ENCODE results near the gene OPA3.

OPA3 gene

GRCh38 chr19:45601524-45602374 is 17.1 kb upstream of the OPA3 start, which contains the start of gene GPR4:
TSS of gene GPR4 (minus strand) at chr19:45602212. CDS start at chr19:45591866, 10,346 bp downstream.
- TF ChIP-seq, protein P1, sequence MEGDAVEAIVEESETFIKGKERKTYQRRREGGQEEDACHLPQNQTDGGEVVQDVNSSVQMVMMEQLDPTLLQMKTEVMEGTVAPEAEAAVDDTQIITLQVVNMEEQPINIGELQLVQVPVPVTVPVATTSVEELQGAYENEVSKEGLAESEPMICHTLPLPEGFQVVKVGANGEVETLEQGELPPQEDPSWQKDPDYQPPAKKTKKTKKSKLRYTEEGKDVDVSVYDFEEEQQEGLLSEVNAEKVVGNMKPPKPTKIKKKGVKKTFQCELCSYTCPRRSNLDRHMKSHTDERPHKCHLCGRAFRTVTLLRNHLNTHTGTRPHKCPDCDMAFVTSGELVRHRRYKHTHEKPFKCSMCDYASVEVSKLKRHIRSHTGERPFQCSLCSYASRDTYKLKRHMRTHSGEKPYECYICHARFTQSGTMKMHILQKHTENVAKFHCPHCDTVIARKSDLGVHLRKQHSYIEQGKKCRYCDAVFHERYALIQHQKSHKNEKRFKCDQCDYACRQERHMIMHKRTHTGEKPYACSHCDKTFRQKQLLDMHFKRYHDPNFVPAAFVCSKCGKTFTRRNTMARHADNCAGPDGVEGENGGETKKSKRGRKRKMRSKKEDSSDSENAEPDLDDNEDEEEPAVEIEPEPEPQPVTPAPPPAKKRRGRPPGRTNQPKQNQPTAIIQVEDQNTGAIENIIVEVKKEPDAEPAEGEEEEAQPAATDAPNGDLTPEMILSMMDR (IDR thresholded peaks at IDR 0.05; ENCODE audit: low read depth, low read length), result no peak
- H3K4me3 ChIP-seq (ENCODE audit: low read depth, low read length), result no peak within 1 kb of the TSS

GRCh38 chr19:45601115-45601514 is 16.5 kb upstream of the OPA3 start:
- H3K4me3 ChIP-seq (ENCODE audit: low read depth, low read length), result no peak overlapping the region
- TF ChIP-seq, protein P1 (IDR thresholded peaks at IDR 0.05; ENCODE audit: low read depth, low read length), result no peak

GRCh38 chr19:45600340-45600885 is 15.8 kb upstream of the OPA3 start:
- no peak overlapping the region for H3K4me3 ChIP-seq (ENCODE audit: low read depth, low read length)
- TF ChIP-seq, protein P1 (IDR thresholded peaks at IDR 0.05; ENCODE audit: low read depth, low read length), result no peak

DNA sequence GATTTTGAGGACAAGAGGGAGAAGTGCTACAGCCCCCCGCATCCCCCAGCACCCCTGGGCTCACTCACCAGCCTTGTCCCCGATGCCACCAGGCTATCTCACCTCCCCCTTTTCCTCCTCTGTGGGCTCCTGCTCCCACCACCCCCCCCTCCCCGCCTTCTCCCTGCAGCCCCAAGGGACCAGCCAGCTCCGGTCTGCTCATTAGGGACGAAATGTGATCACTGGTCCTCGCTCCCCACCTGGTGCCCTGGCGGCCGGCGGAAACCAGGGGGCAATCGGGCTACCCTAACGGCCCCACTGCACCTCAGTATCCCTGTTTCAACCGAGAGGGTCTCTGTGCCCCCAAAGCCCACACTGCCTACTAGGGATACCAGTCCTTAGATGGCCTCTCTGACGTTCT is 14.7 kb upstream of the OPA3 start:
- TF ChIP-seq, protein P1 (IDR thresholded peaks at IDR 0.05; ENCODE audit: low read depth, low read length), result no peak
- H3K4me3 ChIP-seq (ENCODE audit: low read depth, low read length), result no peak overlapping the region

DNA sequence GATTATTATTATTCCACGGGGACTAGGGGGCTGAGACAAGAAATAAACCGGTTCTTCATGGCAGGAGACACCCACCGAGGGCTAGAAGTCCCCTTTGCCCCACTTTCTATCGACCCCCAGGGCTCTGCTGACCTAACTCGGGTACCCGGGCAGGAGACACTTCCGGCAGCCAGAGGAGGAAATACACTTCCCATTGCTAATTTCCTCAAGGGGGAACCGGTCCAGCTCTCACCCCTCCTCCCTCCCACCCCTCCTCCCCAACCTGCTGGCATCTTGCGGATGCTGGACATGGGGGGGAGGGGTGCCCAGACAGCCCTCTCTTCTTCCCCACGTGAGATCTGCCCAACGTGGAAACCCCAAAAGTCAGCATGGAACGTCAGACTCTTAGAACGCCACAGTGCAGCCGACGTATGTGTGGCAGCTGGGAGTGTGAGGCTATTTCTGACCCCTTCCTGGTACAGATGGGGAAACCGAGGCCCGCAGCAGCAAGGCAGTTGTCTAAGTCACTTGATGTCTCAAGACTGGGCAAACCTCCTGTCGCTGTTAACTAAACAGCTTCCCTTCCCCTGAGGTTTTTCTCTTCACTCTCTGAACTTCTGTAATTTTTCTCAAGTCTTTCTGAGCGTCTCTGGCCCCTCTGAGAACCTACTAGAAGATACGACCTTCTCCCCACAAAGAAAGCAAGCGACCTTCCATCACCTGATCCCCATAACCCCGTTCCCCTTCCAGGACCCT is 13.8 kb upstream of the OPA3 start:
- peak overlapping the region; percentile 31; the same call in 1 of the 2 replicates for H3K4me3 ChIP-seq (ENCODE audit: low read depth, low read length)
- TF ChIP-seq, protein P1 (IDR thresholded peaks at IDR 0.05; ENCODE audit: low read depth, low read length), result no peak

DNA sequence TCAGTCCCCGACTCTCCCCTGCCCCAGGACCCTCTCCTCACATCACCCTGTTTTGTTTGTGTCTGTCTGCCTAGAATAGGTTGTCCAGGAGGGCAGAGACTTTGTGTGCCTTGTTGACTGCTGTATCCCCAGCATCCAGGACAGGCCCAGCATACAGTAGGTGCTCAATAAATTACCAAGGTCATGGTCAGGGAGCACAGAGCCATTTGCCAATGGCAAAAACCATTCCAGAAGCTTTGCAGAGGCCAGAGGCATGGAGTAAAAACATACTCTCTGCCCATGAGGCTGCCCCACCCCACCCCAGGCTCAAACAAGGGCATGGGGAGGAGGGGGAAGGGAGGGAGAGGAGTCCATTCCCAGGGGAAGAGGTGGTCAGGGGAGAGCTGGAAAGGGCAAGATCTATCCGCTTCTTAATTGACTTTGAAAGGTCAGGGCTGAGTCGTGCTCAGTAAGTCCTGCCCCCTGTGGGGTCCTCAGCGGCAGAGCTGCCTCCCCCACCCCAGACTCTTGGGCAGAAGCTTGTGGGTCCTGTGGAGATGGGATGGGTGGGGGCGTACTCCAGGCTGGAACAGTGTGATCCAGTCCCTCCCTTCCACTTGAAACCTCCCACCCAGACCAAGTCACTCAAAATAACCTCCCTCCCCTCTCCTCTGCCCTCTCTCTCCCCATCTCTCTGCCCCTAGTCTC is 13.0 kb upstream of the OPA3 start:
- TF ChIP-seq, protein P1 (IDR thresholded peaks at IDR 0.05; ENCODE audit: low read depth, low read length), result no peak
- H3K4me3 ChIP-seq (ENCODE audit: low read depth, low read length), result no peak overlapping the region; the same call in 1 of the 2 replicates

Data from WI38 (cell line).